Globus pallidus (tissue), 1 donor: Measurements from ENCODE around the gene KRT4.
"Not testable (repeated sequence)": the region's sequence is repeated elsewhere in the genome, so short reads cannot be mapped to it uniquely, and the experiment has no call there.

Experiments
- DNase-seq: peaks from one replicate; pipeline ENCODE4 v3.0.0-alpha.2; 2015; ENCODE audit warnings: low spot score

Gene KRT4

GRCh38 chr12:52813885-52814709 lies at the start of gene KRT4:
Gene KRT4 (minus strand): TSS chr12:52814116. CDS start chr12:52814058, 58 bp downstream.
- DNase-seq: no peak

- DNase-seq: no peak
These were observed 48.1 kb upstream of the KRT4 start for GRCh38 chr12:52862023-52862422.

- no peak for DNase-seq
These were observed 47.6 kb upstream of the KRT4 start for GRCh38 chr12:52861511-52861910.

GRCh38 chr12:52860102-52860823 lies 46.3 kb upstream of the KRT4 start:
- no peak for DNase-seq

GRCh38 chr12:52857500-52857899 lies 43.6 kb upstream of the KRT4 start:
- DNase-seq: no peak

GRCh38 chr12:52856787-52857186 lies 42.9 kb upstream of the KRT4 start:
- no peak for DNase-seq

- not testable (repeated sequence) for DNase-seq
These were observed 42.2 kb upstream of the KRT4 start for GRCh38 chr12:52856077-52856476.

GRCh38 chr12:52851787-52852186 lies 37.9 kb upstream of the KRT4 start:
- DNase-seq: no peak

GRCh38 chr12:52850681-52851080 lies 36.8 kb upstream of the KRT4 start:
- DNase-seq: no peak

- no peak for DNase-seq
These were observed 35.6 kb upstream of the KRT4 start for GRCh38 chr12:52849511-52849910.

GRCh38 chr12:52848661-52849255 lies 34.8 kb upstream of the KRT4 start, which contains the start of gene KRT78:
Gene KRT78 (minus strand): TSS chr12:52848994. CDS start chr12:52848930, 64 bp downstream.
- DNase-seq: no peak

GRCh38 chr12:52847335-52848102 lies 33.6 kb upstream of the KRT4 start:
- no peak for DNase-seq

- DNase-seq: no peak
These were observed 32.5 kb upstream of the KRT4 start for GRCh38 chr12:52846356-52846970.

- DNase-seq: no peak
These were observed 32.0 kb upstream of the KRT4 start for GRCh38 chr12:52845946-52846345.

GRCh38 chr12:52844386-52844785 lies 30.5 kb upstream of the KRT4 start:
- DNase-seq: no peak

- no peak for DNase-seq
These were observed 25.7 kb upstream of the KRT4 start for GRCh38 chr12:52839436-52840105.

- no peak for DNase-seq
These were observed 24.9 kb upstream of the KRT4 start for GRCh38 chr12:52838609-52839435.

GRCh38 chr12:52837781-52838608 lies 24.1 kb upstream of the KRT4 start:
- no peak for DNase-seq

- no peak for DNase-seq
These were observed 23.5 kb upstream of the KRT4 start for GRCh38 chr12:52837413-52837741.
